Muscle layer of colon (tissue), 2 donors: ENCODE results near the gene CDK16.

Experiments used
- H3K27ac ChIP-seq: one replicate; pipeline ENCODE4 v1.7.0; 2013; ENCODE audit warnings: low read depth, mild to moderate bottlenecking, low read length, moderate library complexity
- H3K27me3 ChIP-seq, 2 donors: one replicate each; pipeline ENCODE4 v1.7.0; 2013; ENCODE audit warnings: low read length in 2 of 2, mild to moderate bottlenecking in 2 of 2; ENCODE audit not compliant: insufficient read depth in 2 of 2, control insufficient read depth in 1 of 2
- H3K36me3 ChIP-seq: one replicate; pipeline ENCODE4 v1.7.0; 2013; ENCODE audit warnings: mild to moderate bottlenecking, low read length; ENCODE audit not compliant: insufficient read depth
- H3K4me1 ChIP-seq: one replicate; pipeline ENCODE4 v1.7.0; 2013; ENCODE audit warnings: mild to moderate bottlenecking, low read length; ENCODE audit not compliant: insufficient read depth
- H3K4me3 ChIP-seq, 2 donors: one replicate each; pipeline ENCODE4 v1.7.0; 2013; ENCODE audit warnings: low read length in 2 of 2, low read depth in 1 of 2, mild to moderate bottlenecking in 1 of 2, moderate library complexity in 1 of 2
- H3K9ac ChIP-seq: one replicate; pipeline ENCODE4 v1.7.0; 2013; ENCODE audit warnings: low read length
- H3K9me3 ChIP-seq: one replicate; pipeline ENCODE4 v1.7.0; 2013; ENCODE audit warnings: mild to moderate bottlenecking, low read length
- donor health status: abdominal sarcoma.
- donor health status: Adenocarcinoma of cecum.

Gene CDK16

GRCh38 chrX:47176101-47176740 lies 42.3 kb upstream of the CDK16 start:
- H3K36me3 ChIP-seq: peaks cover 54% of the 10 kb centered on the region
- no peak overlapping the region for H3K9ac ChIP-seq
- H3K27me3 ChIP-seq: peaks cover 0 to 10% of the 10 kb centered on the region in 2 donors
- no peak overlapping the region for H3K4me3 ChIP-seq
- no peaks in the 10 kb centered on the region for H3K9me3 ChIP-seq
- H3K27ac ChIP-seq: no peak overlapping the region
- H3K4me1 ChIP-seq: no peaks in the 10 kb centered on the region

GRCh38 chrX:47177079-47177478 lies 41.4 kb upstream of the CDK16 start:
- no peaks in the 10 kb centered on the region for H3K4me1 ChIP-seq
- peaks cover 0 to 18% of the 10 kb centered on the region in 2 donors for H3K27me3 ChIP-seq
- peaks cover 60% of the 10 kb centered on the region for H3K36me3 ChIP-seq
- H3K4me3 ChIP-seq: no peak overlapping the region
- H3K9me3 ChIP-seq: no peaks in the 10 kb centered on the region
- no peak overlapping the region for H3K9ac ChIP-seq
- H3K27ac ChIP-seq: no peak overlapping the region

GRCh38 chrX:47178337-47178736 lies 40.1 kb upstream of the CDK16 start:
- no peak overlapping the region for H3K9ac ChIP-seq
- H3K27me3 ChIP-seq: peaks cover 0 to 17% of the 10 kb centered on the region in 2 donors
- peaks cover 62% of the 10 kb centered on the region for H3K36me3 ChIP-seq
- H3K27ac ChIP-seq: no peak overlapping the region
- H3K9me3 ChIP-seq: no peaks in the 10 kb centered on the region
- H3K4me3 ChIP-seq: no peak overlapping the region
- no peaks in the 10 kb centered on the region for H3K4me1 ChIP-seq

- Histone ChIP-seq H3K9ac (no peak overlapping the region), H3K36me3 (peaks cover 57% of the 10 kb centered on the region), H3K27ac (no peak overlapping the region), H3K27me3 (peaks cover 0 to 17% of the 10 kb centered on the region in 2 donors), H3K4me1 (no peaks in the 10 kb centered on the region), H3K4me3 (no peak overlapping the region), H3K9me3 (no peaks in the 10 kb centered on the region)
These were observed 39.1 kb upstream of the CDK16 start for GRCh38 chrX:47179221-47179927.

- Histone ChIP-seq H3K4me1 (no peaks in the 10 kb centered on the region), H3K9ac (no peak overlapping the region), H3K4me3 (no peak overlapping the region), H3K36me3 (peaks cover 56% of the 10 kb centered on the region), H3K27me3 (peaks cover 0 to 17% of the 10 kb centered on the region in 2 donors), H3K9me3 (no peaks in the 10 kb centered on the region), H3K27ac (no peak overlapping the region)
These were observed 38.6 kb upstream of the CDK16 start for GRCh38 chrX:47179928-47180255.

GRCh38 chrX:47180346-47180745 lies 38.1 kb upstream of the CDK16 start:
- H3K27ac ChIP-seq: no peak overlapping the region
- H3K27me3 ChIP-seq: peaks cover 0 to 17% of the 10 kb centered on the region in 2 donors
- H3K4me1 ChIP-seq: no peaks in the 10 kb centered on the region
- no peak overlapping the region for H3K4me3 ChIP-seq
- no peaks in the 10 kb centered on the region for H3K9me3 ChIP-seq
- no peak overlapping the region for H3K9ac ChIP-seq
- H3K36me3 ChIP-seq: peaks cover 52% of the 10 kb centered on the region

- Histone ChIP-seq H3K4me3 (no peak overlapping the region), H3K27ac (no peak overlapping the region), H3K36me3 (peaks cover 50% of the 10 kb centered on the region), H3K4me1 (no peaks in the 10 kb centered on the region), H3K9me3 (no peaks in the 10 kb centered on the region), H3K27me3 (peaks cover 0 to 17% of the 10 kb centered on the region in 2 donors), H3K9ac (no peak overlapping the region)
These were observed 37.2 kb upstream of the CDK16 start for GRCh38 chrX:47181301-47181700.

GRCh38 chrX:47182106-47182700 lies 36.3 kb upstream of the CDK16 start:
- no peak overlapping the region for H3K27ac ChIP-seq
- H3K9me3 ChIP-seq: no peaks in the 10 kb centered on the region
- H3K4me1 ChIP-seq: no peaks in the 10 kb centered on the region
- peaks cover 0 to 21% of the 10 kb centered on the region in 2 donors for H3K27me3 ChIP-seq
- H3K36me3 ChIP-seq: peaks cover 41% of the 10 kb centered on the region
- H3K4me3 ChIP-seq: no peak overlapping the region
- H3K9ac ChIP-seq: no peak overlapping the region

GRCh38 chrX:47184486-47184885 lies 34.0 kb upstream of the CDK16 start:
- peaks cover 0 to 19% of the 10 kb centered on the region in 2 donors for H3K27me3 ChIP-seq
- H3K4me3 ChIP-seq: no peak overlapping the region
- no peak overlapping the region for H3K27ac ChIP-seq
- H3K9me3 ChIP-seq: no peaks in the 10 kb centered on the region
- H3K36me3 ChIP-seq: peaks cover 27% of the 10 kb centered on the region
- no peaks in the 10 kb centered on the region for H3K4me1 ChIP-seq
- H3K9ac ChIP-seq: no peak overlapping the region

GRCh38 chrX:47185241-47185640 lies 33.2 kb upstream of the CDK16 start:
- Histone ChIP-seq H3K9me3 (no peaks in the 10 kb centered on the region), H3K27ac (no peak overlapping the region), H3K4me1 (no peaks in the 10 kb centered on the region), H3K27me3 (peaks cover 0 to 27% of the 10 kb centered on the region in 2 donors), H3K36me3 (peaks cover 23% of the 10 kb centered on the region), H3K9ac (no peak overlapping the region), H3K4me3 (no peak overlapping the region)

GRCh38 chrX:47186096-47186740 lies 32.3 kb upstream of the CDK16 start:
- no peak overlapping the region for H3K9ac ChIP-seq
- peaks cover 0 to 35% of the 10 kb centered on the region in 2 donors for H3K27me3 ChIP-seq

More at GRCh38 chrX:47186096-47186740, 32.3 kb upstream of the CDK16 start:
- H3K4me3 ChIP-seq: no peak overlapping the region
- H3K27ac ChIP-seq: no peak overlapping the region
- H3K4me1 ChIP-seq: no peaks in the 10 kb centered on the region
- peaks cover 22% of the 10 kb centered on the region for H3K36me3 ChIP-seq
- no peaks in the 10 kb centered on the region for H3K9me3 ChIP-seq
